ENCODE results near the gene PRG2. TPM values are rescaled to one million over a fixed set of nuclear protein-coding genes. Genes with fewer than 3 reads are reported as not detected.

Gene PRG2
- total and polyA plus RNA-seq, 2 experiments from 2014 or later = not detected

DNA sequence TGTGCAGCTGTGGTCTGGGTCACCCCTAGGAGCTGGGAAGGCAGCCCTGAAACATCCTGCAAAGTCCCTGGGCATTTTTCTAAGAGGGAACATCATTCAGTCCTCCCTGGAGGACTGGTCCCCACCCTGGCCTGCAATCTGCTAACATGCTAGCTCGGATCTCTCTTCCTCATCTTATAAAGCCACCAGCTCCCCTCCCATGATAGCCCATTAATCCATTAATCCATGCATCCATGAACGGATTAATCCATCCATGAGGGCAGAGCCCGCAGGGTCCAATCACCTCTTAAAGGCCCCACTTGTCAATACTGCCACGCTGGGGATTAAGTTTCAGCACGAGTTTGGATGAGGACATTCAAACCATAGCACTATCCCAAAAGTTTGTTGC is 21.6 kb downstream of the PRG2 start:
- no peak overlapping the region for H3K27ac ChIP-seq
- H2AFZ ChIP-seq = no peak overlapping the region
- no peak overlapping the region for H3K4me3 ChIP-seq
- no peak for DNase-seq (ENCODE audit: low spot score)
- H3K4me2 ChIP-seq = no peak overlapping the region
- no peaks in the 10 kb centered on the region for H3K9me2 ChIP-seq (replicated peaks; ENCODE audit: insufficient read depth)
- WGBS (ENCODE audit: low lambda C conversion rate, missing lambda C conversion rate) = 84% methylated on average over 5 of the region's 5 CpGs
- H4K20me1 ChIP-seq (ENCODE audit: insufficient read depth, poor library complexity, severe bottlenecking) = no peaks in the 10 kb centered on the region
- TF ChIP-seq EZH2 (IDR thresholded peaks at IDR 0.05; ENCODE audit: borderline replicate concordance) (no peak), EZH2phosphoT487 (IDR thresholded peaks at IDR 0.05; ENCODE audit: low read depth, severe bottlenecking, unreplicated experiment) (no peak)
- TF ChIP-seq, protein P1, sequence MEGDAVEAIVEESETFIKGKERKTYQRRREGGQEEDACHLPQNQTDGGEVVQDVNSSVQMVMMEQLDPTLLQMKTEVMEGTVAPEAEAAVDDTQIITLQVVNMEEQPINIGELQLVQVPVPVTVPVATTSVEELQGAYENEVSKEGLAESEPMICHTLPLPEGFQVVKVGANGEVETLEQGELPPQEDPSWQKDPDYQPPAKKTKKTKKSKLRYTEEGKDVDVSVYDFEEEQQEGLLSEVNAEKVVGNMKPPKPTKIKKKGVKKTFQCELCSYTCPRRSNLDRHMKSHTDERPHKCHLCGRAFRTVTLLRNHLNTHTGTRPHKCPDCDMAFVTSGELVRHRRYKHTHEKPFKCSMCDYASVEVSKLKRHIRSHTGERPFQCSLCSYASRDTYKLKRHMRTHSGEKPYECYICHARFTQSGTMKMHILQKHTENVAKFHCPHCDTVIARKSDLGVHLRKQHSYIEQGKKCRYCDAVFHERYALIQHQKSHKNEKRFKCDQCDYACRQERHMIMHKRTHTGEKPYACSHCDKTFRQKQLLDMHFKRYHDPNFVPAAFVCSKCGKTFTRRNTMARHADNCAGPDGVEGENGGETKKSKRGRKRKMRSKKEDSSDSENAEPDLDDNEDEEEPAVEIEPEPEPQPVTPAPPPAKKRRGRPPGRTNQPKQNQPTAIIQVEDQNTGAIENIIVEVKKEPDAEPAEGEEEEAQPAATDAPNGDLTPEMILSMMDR (IDR thresholded peaks at IDR 0.05; ENCODE audit: poor library complexity) = no peak
- H3K27me3 ChIP-seq = no peaks in the 10 kb centered on the region
- H3K9me3 ChIP-seq (ENCODE audit: low read depth) = no peaks in the 10 kb centered on the region
- no peaks in the 10 kb centered on the region for H3K36me3 ChIP-seq (replicated peaks; ENCODE audit: insufficient read depth, low read depth)
- H3K79me2 ChIP-seq = no peaks in the 10 kb centered on the region
- no peaks in the 10 kb centered on the region for H3K4me1 ChIP-seq (ENCODE audit: insufficient read depth)

GRCh38 chr11:57368106-57368844 is 22.2 kb downstream of the PRG2 start:
- no peak overlapping the region for H3K27ac ChIP-seq
- TF ChIP-seq, protein P1 (IDR thresholded peaks at IDR 0.05; ENCODE audit: poor library complexity) = no peak
- TF ChIP-seq EZH2phosphoT487 (IDR thresholded peaks at IDR 0.05; ENCODE audit: low read depth, severe bottlenecking, unreplicated experiment) = no peak
- no peak for TF ChIP-seq EZH2 (IDR thresholded peaks at IDR 0.05; ENCODE audit: borderline replicate concordance)
- no peaks in the 10 kb centered on the region for H3K9me3 ChIP-seq (ENCODE audit: low read depth)
- no peak overlapping the region for H3K4me2 ChIP-seq
- 78% methylated on average over 19 of the region's 19 CpGs for WGBS (ENCODE audit: low lambda C conversion rate, missing lambda C conversion rate)
- H3K27me3 ChIP-seq = no peaks in the 10 kb centered on the region
- DNase-seq (ENCODE audit: low spot score) = no peak
- H4K20me1 ChIP-seq (ENCODE audit: insufficient read depth, poor library complexity, severe bottlenecking) = no peaks in the 10 kb centered on the region
- no peaks in the 10 kb centered on the region for H3K36me3 ChIP-seq (replicated peaks; ENCODE audit: insufficient read depth, low read depth)
- no peak overlapping the region for H2AFZ ChIP-seq
- no peaks in the 10 kb centered on the region for H3K4me1 ChIP-seq (ENCODE audit: insufficient read depth)
- H3K9me2 ChIP-seq (replicated peaks; ENCODE audit: insufficient read depth) = no peaks in the 10 kb centered on the region
- no peaks in the 10 kb centered on the region for H3K79me2 ChIP-seq
- no peak overlapping the region for H3K4me3 ChIP-seq

GRCh38 chr11:57364851-57365660 is 25.4 kb downstream of the PRG2 start:
- no peaks in the 10 kb centered on the region for H3K27me3 ChIP-seq
- H3K79me2 ChIP-seq = no peaks in the 10 kb centered on the region
- no peak overlapping the region for H2AFZ ChIP-seq
- H3K9me3 ChIP-seq (ENCODE audit: low read depth) = no peaks in the 10 kb centered on the region
- DNase-seq (ENCODE audit: low spot score) = no peak
- H3K36me3 ChIP-seq (replicated peaks; ENCODE audit: insufficient read depth, low read depth) = no peaks in the 10 kb centered on the region
- 68% methylated on average over 9 of the region's 9 CpGs for WGBS (ENCODE audit: low lambda C conversion rate, missing lambda C conversion rate)
- H3K4me2 ChIP-seq = no peak overlapping the region
- H4K20me1 ChIP-seq (ENCODE audit: insufficient read depth, poor library complexity, severe bottlenecking) = no peaks in the 10 kb centered on the region
- no peak overlapping the region for H3K27ac ChIP-seq
- peaks cover 3% of the 10 kb centered on the region for H3K4me1 ChIP-seq (ENCODE audit: insufficient read depth)
- TF ChIP-seq, protein P1 (IDR thresholded peaks at IDR 0.05; ENCODE audit: poor library complexity) = no peak
- TF ChIP-seq EZH2 (IDR thresholded peaks at IDR 0.05; ENCODE audit: borderline replicate concordance) (no peak), EZH2phosphoT487 (IDR thresholded peaks at IDR 0.05; ENCODE audit: low read depth, severe bottlenecking, unreplicated experiment) (no peak)
- no peak overlapping the region for H3K4me3 ChIP-seq
- no peaks in the 10 kb centered on the region for H3K9me2 ChIP-seq (replicated peaks; ENCODE audit: insufficient read depth)
